ENCODE results near the gene MAGI3.
"Not testable (repeated sequence)": the region's sequence is repeated elsewhere in the genome, so short reads cannot be mapped to it uniquely, and the experiment has no call there.

The MAGI3 gene

DNA sequence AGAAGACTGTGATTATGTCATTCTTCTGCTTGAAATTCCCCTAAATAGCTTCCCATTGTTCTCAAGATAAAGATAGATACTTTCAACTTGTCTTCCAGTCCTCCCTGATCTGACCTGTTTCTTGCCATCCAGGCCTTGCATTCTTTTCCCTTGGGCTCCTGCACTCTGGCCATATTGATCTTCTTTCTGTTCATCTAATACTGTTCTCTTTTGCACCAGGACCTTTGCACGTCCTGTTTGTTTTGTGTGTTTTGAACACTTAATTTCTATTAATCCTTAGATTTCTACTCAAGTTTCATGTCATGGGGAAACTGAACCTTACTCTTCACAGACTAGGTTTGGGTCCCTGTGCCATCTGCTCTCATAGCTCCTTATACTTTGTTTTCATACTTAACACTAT, 65.1 kb downstream of the MAGI3 start:
- H3K4me3 ChIP-seq (ENCODE audit: low read depth, low read length), result no peak overlapping the region
- no peak for DNase-seq (ENCODE audit: low read depth, low spot score)
- TF ChIP-seq, protein P1, sequence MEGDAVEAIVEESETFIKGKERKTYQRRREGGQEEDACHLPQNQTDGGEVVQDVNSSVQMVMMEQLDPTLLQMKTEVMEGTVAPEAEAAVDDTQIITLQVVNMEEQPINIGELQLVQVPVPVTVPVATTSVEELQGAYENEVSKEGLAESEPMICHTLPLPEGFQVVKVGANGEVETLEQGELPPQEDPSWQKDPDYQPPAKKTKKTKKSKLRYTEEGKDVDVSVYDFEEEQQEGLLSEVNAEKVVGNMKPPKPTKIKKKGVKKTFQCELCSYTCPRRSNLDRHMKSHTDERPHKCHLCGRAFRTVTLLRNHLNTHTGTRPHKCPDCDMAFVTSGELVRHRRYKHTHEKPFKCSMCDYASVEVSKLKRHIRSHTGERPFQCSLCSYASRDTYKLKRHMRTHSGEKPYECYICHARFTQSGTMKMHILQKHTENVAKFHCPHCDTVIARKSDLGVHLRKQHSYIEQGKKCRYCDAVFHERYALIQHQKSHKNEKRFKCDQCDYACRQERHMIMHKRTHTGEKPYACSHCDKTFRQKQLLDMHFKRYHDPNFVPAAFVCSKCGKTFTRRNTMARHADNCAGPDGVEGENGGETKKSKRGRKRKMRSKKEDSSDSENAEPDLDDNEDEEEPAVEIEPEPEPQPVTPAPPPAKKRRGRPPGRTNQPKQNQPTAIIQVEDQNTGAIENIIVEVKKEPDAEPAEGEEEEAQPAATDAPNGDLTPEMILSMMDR (IDR thresholded peaks at IDR 0.05; ENCODE audit: low read depth, low read length), result no peak
- in situ Hi-C loops (cut with HindIII; ENCODE audit: low sequenced_read_pairs), result no loop called here

- TF ChIP-seq, protein P1 (IDR thresholded peaks at IDR 0.05; ENCODE audit: low read depth, low read length), result no peak
- DNase-seq (ENCODE audit: low read depth, low spot score), result peak; percentile 96
- in situ Hi-C loops (cut with HindIII; ENCODE audit: low sequenced_read_pairs), result no loop called here
- H3K4me3 ChIP-seq (ENCODE audit: low read depth, low read length), result no peak overlapping the region
Observed at GRCh38 chr1:113456967-113457366, 66.7 kb downstream of the MAGI3 start.

- no peak overlapping the region for H3K4me3 ChIP-seq (ENCODE audit: low read depth, low read length)
- in situ Hi-C loops (cut with HindIII; ENCODE audit: low sequenced_read_pairs), result no loop called here
- no peak for DNase-seq (ENCODE audit: low read depth, low spot score)
- TF ChIP-seq, protein P1 (IDR thresholded peaks at IDR 0.05; ENCODE audit: low read depth, low read length), result no peak
Observed at GRCh38 chr1:113459279-113459678, 69.0 kb downstream of the MAGI3 start.

DNA sequence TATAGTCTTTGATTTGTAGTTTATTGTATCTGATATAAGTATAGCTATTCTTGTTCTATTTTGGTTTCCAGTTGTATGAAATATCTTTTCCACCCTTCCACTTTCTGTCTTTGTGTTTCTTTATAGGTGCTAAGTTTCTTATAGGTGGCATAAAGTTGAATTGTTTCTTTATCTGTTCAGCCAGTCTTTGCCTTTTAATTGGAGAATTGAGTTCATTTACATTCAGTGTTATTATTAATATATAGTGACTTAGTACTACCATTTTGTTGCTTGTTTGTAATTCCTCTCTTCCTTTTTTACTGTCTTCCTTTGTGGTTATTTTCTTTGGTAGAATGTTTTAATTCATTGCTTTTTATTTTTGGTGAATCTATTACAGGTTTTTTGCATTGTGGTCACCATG, 77.7 kb downstream of the MAGI3 start:
- in situ Hi-C loops (cut with HindIII; ENCODE audit: low sequenced_read_pairs), result no loop called here
- DNase-seq (ENCODE audit: low read depth, low spot score), result no peak
- no peak overlapping the region for H3K4me3 ChIP-seq (ENCODE audit: low read depth, low read length)
- TF ChIP-seq, protein P1 (IDR thresholded peaks at IDR 0.05; ENCODE audit: low read depth, low read length), result no peak

DNA sequence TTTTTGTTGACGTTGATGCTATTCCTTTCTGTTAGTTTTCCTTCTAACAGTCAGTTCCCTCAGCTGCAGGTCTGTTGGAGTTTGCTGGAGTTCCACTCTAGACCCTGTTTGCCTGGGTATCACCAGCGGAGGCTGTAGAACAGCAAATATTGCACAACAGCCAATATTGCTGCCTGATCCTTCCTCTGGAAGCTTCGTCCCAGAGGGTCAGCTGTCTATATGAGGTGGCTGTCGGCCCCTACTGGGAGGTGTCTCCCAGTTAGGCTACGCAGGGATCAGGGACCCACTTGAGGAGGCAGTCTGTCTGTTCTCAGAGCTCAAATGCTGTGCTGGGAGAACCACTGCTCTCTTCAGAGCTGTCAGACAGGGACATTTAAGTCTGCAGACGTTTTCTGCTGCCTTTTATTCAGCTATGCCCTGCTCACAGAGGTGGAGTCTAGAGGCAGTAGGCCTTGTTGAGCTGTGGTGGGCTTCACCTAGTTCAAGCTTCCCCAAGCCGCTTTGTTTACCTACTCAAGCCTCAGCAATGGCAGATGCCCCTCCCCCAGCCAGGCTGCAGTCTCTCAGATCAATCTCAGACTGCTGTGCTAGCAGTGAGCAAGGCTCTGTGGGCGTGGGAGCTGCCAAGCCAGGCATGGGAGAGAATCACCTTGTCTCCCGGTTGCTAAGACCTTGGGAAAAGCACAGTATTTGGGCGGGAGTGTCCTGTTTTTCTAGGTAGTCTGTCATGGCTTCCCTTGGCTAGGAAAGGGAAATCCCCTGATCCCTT, 88.3 kb downstream of the MAGI3 start:
- DNase-seq (ENCODE audit: low read depth, low spot score); in situ Hi-C loops (cut with HindIII; ENCODE audit: low sequenced_read_pairs); H3K4me3 ChIP-seq (ENCODE audit: low read depth, low read length): not testable (repeated sequence)

- in situ Hi-C loops (cut with HindIII; ENCODE audit: low sequenced_read_pairs), result no loop called here
- peak; percentile 9 for DNase-seq (ENCODE audit: low read depth, low spot score)
- H3K4me3 ChIP-seq (ENCODE audit: low read depth, low read length), result no peak overlapping the region
- TF ChIP-seq, protein P1 (IDR thresholded peaks at IDR 0.05; ENCODE audit: low read depth, low read length), result no peak
Observed at GRCh38 chr1:113479713-113480676, 89.7 kb downstream of the MAGI3 start.

DNA sequence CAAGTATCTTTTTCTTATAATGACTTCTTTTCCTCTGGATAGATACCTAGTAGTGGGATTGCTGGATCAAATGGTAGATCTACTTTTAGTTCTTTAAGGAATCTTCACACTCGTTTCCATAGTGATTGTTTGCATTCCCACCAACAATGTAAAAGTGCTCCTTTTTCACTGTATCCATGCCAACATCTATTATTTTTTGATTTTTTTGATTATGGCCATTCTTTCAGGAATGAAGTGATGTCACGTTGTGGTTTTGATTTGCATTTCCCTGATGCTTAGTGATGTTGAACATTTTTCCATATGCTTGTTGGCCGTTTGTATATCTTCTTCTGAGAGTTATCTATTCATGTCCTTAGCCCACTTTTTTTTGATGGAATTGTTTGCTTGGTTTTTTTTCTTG, 94.8 kb downstream of the MAGI3 start:
- in situ Hi-C loops (cut with HindIII; ENCODE audit: low sequenced_read_pairs); H3K4me3 ChIP-seq (ENCODE audit: low read depth, low read length); DNase-seq (ENCODE audit: low read depth, low spot score): not testable (repeated sequence)
